Muscle of leg (tissue), 11 donors: ENCODE data around the gene ULK4. TPM values are rescaled to one million over a fixed set of nuclear protein-coding genes. Genes with fewer than 3 reads are reported as not detected.
A peak's percentile ranks its signal among the peaks of the same experiment; 100 is the strongest.
"Not testable (repeated sequence)": the region's sequence is repeated elsewhere in the genome, so short reads cannot be mapped to it uniquely, and the experiment has no call there.

Experiments used
- DNase-seq: peaks from one replicate; pipeline ENCODE4 v3.0.0; 2013
- H3K27ac ChIP-seq: one replicate; pipeline ENCODE4 v1.5.1; 2013; ENCODE audit warnings: mild to moderate bottlenecking, low read length, control low read depth
- H3K27me3 ChIP-seq: one replicate; pipeline ENCODE4 v1.6.1; 2013; ENCODE audit warnings: low read length; ENCODE audit not compliant: control insufficient read depth, insufficient read depth
- H3K36me3 ChIP-seq: one replicate; pipeline ENCODE4 v1.6.1; 2013; ENCODE audit warnings: low read length; ENCODE audit not compliant: control insufficient read depth, insufficient read depth
- H3K4me1 ChIP-seq: one replicate; pipeline ENCODE4 v1.6.1; 2013; ENCODE audit warnings: low read length; ENCODE audit not compliant: control insufficient read depth, insufficient read depth
- H3K4me3 ChIP-seq: one replicate; pipeline ENCODE4 v1.5.1; 2013; ENCODE audit warnings: low read length, control low read depth
- H3K9me3 ChIP-seq: replicated peaks from 2 replicates; pipeline ENCODE4 v1.6.1; 2013; ENCODE audit warnings: low read depth, low read length; ENCODE audit not compliant: control insufficient read depth
- WGBS: methylation state at CpG from one replicate; pipeline ENCODE4 v1.1.5; 2013; ENCODE audit warnings: missing lambda C conversion rate; ENCODE audit not compliant: insufficient coverage; 5-methylcytosine and 5-hydroxymethylcytosine counted together
- polyA plus RNA-seq, 8 donors: library from polyadenylated mRNA; unstranded; fragments of 120-200 nt; gene quantifications; one replicate each; pipeline versions ENCODE4 v1.2.1 to v1.2.3, GENCODE V29; 2013; ENCODE audit warnings: inconsistent platforms in 1 of 8, low replicate concordance in 1 of 8; ENCODE audit not compliant: insufficient read length in 8 of 8, insufficient read depth in 1 of 8
- total RNA-seq: library from RNA; stranded (reverse); fragments of 120-200 nt; gene quantifications from one replicate; pipeline ENCODE4 v1.2.4, GENCODE V29; 2013

ULK4 gene
- total and polyA plus RNA-seq, 9 donors, result 2.2 to 5.6 (median 2.4) TPM

DNA sequence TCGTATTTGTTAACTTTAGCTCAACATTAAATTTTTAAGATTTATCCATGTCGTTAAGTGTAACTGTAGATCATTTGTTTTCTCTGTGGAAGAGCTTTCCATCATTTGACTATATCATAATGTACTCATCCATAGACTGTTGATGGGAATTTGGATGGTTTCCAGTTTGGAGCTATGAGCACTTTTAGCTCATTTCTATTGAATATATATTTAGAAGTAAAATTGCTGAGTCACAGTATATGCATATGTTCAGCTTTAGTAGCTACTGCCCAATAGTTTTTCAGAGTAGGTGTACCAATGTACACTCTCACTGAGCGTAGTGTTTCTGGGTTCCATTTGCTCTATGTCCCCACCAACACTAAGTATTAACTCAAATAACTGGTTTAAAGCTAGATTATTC, 263.0 kb downstream of the ULK4 start:
- no peaks in the 10 kb centered on the region for H3K9me3 ChIP-seq
- DNase-seq, result no peak
- no peak overlapping the region for H3K4me3 ChIP-seq
- no CpG with 5 or more reads among the region's 3 CpGs for WGBS
- no peaks in the 10 kb centered on the region for H3K4me1 ChIP-seq
- no peak overlapping the region for H3K27ac ChIP-seq
- H3K27me3 ChIP-seq, result no peaks in the 10 kb centered on the region
- no peaks in the 10 kb centered on the region for H3K36me3 ChIP-seq

DNA sequence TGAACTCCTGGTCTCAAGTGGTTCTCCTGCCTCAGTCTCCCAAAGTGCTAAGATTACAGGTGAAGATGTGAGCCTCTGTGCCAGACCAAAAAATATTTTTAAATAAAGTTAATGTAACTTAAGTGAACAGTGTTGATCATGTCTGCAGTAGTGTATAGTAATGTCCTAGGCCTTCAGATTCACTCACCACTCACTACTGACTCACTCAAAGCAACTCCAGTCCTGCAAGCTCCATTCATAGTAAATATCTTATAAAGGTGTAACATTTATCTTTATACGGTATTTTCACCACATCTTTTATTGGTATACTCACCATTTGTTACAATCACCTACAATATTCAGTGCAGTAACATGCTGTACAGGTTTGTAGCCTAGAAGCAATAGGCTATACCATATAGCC, 264.2 kb downstream of the ULK4 start:
- H3K4me3 ChIP-seq, result no peak overlapping the region
- H3K36me3 ChIP-seq, result no peaks in the 10 kb centered on the region
- H3K27ac ChIP-seq, result no peak overlapping the region
- no peaks in the 10 kb centered on the region for H3K9me3 ChIP-seq
- no CpG with 5 or more reads among the region's 1 CpG for WGBS
- H3K27me3 ChIP-seq, result no peaks in the 10 kb centered on the region
- no peak for DNase-seq
- no peaks in the 10 kb centered on the region for H3K4me1 ChIP-seq

DNA sequence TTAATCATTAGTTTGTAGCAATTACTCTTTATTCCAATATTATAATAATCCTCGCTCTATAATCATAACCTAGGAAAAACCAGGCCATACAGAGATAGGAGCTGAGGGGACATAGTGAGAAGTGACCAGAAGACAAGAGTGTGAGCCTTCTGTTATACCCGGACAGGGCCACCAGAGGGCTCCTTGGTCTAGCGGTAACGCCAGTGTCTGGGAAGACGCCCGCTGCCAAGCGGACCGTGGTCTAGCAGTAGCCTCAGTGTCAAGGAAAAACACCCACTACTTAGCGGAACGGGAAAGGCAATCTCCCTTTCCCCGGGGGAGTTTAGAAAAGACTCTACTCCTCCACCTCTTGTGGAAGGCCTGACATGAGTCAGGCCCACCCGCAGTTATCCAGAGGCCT, 266.1 kb downstream of the ULK4 start:
- not testable (repeated sequence) for H3K27ac ChIP-seq, DNase-seq, H3K9me3 ChIP-seq, H3K4me1 ChIP-seq, H3K36me3 ChIP-seq, H3K27me3 ChIP-seq, H3K4me3 ChIP-seq
- WGBS, result 54% methylated on average over 6 of the region's 12 CpGs

DNA sequence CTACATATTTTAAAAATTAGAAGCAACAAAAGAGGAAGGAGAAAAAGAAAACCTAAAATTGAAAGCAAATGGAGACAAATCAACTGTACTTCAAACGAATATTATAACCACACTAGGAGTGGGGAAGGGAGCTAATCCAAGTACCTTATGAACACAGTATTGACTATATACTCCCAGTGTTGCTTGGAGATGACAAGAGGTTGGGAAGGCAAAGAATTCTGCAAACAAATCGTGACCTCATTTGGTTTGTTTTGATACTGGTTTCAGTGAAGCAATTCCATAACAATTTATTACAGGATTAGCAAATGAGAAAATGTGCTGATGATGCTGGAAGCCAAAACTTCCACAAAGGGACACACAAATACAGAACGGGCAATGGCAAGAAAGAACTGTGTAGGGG, 268.1 kb downstream of the ULK4 start:
- Histone ChIP-seq H3K4me1 (no peaks in the 10 kb centered on the region), H3K36me3 (no peaks in the 10 kb centered on the region), H3K9me3 (no peaks in the 10 kb centered on the region), H3K4me3 (no peak overlapping the region), H3K27me3 (no peaks in the 10 kb centered on the region), H3K27ac (no peak overlapping the region)
- WGBS, result 100% methylated on average over 1 of the region's 3 CpGs
- no peak for DNase-seq

DNA sequence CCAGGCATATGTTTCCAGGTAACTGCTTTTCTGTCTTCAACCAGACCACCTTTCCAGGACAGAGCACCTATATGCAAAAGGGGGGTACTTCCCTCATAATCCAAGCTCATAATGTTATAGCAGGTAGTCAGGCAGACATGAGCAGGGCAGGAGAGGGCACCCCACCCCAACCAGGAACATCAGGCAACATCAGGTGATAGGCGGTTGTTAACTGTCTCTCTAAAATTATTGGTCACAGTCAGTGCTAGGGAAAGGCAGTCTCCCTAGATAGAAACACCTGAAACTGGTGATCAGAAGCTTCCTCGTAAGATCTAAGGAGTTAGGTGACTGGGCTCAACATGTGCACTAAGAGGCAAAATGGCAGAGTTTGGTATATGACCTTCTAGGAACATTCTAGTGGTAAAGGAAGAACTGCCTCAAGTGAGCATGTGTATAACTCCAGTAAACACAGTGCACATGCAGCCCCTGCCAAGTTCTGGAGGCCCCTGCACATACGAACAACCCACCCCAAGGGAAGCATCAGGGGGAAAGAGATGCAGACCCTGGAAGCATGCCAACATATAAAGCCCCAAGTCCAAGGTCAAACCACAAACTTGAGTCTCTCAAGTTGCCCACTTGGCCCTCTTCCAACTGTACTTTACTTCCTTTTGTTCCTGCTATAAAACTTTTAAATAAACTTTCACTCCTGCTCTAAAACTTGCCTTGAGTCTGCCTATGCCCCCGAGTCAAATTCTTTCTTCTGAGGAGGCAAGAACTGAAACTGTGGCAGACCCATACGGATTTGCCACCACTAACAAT, 270.9 kb downstream of the ULK4 start:
- H3K4me3 ChIP-seq, result no peak overlapping the region
- no peak for DNase-seq
- 50% methylated on average over 4 of the region's 5 CpGs for WGBS

DNA sequence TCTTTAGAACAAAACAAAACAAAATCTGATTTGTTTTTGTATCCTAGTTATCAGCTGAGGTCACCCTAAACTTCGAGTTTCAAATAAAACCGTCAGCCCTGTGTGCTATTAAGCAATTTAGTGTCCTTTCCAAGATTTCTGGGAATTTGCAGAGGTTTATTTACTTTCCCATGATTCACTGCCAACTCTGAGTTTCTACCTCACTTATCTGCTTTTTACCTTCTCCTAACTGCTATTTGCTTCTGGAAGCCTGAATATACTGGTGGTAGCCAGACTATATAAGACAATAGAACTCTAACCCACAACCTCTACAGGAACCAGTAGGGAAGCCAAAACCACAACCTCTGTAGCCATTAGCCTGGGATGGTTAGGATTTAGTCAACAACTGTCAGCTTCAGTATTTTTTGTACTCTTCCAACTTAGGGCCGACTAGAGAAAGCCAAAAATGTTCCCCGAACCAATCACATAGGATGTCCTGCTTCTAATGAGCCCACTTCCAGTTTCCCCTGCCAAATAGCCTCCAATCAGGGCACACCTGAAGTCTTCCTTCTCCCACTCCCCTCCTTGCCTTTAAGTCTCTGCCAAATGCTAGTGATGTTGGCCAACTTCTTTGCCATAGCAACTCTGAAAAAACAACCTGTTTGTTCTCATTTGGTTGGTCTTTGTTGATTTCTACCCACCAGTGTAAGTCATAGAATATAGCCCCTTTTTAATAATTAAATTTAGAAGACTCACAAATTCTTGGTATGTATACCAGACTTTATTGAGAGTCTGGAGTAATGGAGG, 273.1 kb downstream of the ULK4 start:
- Histone ChIP-seq H3K36me3 (no peaks in the 10 kb centered on the region), H3K4me3 (no peak overlapping the region), H3K27ac (no peak overlapping the region), H3K9me3 (no peaks in the 10 kb centered on the region), H3K27me3 (no peaks in the 10 kb centered on the region), H3K4me1 (peaks cover 6% of the 10 kb centered on the region)
- 100% methylated on average over 2 of the region's 4 CpGs for WGBS
- no peak for DNase-seq

More for the DNA sequence above, 270.9 kb downstream of the ULK4 start:
- no peaks in the 10 kb centered on the region for H3K4me1 ChIP-seq
- H3K36me3 ChIP-seq, result no peaks in the 10 kb centered on the region
- H3K27ac ChIP-seq, result no peak overlapping the region
- no peaks in the 10 kb centered on the region for H3K9me3 ChIP-seq
- H3K27me3 ChIP-seq, result no peaks in the 10 kb centered on the region

DNA sequence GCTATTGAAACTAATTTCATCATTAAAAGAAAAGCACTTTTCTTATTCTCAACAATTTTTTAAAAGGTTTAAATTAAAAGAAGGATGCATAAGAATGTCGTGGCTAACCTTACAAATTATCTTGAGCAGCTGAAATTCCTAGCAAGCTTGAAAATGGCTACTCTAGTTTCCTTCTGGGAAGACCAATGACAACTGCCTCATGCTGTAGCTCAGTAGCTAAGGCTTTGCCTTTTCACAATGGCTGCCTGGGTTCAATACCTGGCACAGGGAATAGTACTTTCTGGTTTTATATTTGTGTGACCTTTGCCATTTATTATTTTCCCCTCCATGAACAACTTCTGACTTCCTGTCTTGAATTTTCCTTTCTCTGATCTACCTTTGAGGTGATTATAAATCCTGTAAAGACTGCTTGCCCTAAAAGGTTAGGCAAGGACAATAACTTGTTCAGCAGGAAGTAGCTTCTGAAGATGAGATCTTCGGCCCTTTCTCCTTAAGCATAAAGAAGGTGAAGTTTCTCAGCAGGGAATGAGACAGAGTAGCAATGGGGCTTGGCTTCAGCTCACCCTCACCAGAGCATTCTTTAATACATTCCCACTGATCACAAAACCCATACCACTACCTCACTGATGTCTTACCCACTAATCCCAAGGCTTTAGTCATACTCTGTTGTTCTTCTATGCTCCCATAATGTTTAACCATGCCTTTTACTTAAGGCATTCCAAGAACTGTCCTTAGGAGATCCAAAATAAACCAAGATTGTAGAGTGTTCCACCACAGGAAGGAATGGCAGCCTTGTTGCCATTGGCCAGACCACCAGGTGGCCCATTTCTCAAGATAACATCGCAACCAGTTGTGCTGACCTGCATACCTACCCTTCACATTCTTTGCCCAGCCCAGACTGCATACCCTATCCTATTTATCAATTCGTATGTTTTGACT, 276.8 kb downstream of the ULK4 start:
- Histone ChIP-seq H3K36me3 (no peaks in the 10 kb centered on the region), H3K4me1 (peaks cover 16% of the 10 kb centered on the region), H3K27me3 (no peaks in the 10 kb centered on the region), H3K4me3 (no peak overlapping the region), H3K27ac (no peak overlapping the region), H3K9me3 (no peaks in the 10 kb centered on the region)
- DNase-seq, result no peak
- WGBS, result 80% methylated on average over 2 of the region's 4 CpGs

DNA sequence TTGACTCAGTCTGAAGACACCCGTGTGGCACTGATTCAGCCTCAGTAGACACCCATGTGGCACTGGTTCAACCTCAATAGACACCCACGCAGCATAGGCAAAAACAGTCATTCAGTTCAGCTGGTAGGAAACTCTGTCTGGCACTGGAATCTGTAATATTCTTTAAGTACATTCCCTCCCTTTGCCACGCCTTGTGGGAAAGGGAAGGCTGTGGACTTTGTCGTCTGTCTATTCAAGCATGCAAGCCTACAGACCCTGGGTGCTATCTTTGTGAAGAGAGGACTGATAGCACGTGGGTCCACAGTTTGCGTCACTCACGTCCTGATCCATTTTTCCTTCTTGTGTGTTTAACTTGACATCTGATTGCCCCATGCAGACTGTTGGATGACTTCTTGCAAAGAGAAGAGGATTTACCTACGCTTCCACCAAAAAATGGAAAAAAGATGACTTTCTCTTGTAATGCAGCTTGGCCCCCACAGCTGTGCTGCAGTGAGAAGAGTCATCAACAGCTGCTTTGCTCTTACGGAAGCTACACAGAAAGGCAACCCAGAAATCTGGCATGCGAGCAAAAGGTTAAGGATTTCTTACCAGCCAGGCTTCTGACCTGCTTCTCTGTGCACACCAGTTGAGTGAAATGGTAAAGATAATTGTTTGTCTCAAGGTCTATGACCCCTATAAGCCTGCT, 278.1 kb downstream of the ULK4 start:
- 50% methylated on average over 5 of the region's 10 CpGs for WGBS
- no peaks in the 10 kb centered on the region for H3K36me3 ChIP-seq
- DNase-seq, result peak; percentile 23
- H3K4me3 ChIP-seq, result no peak overlapping the region
- H3K4me1 ChIP-seq, result peaks cover 16% of the 10 kb centered on the region
- H3K27me3 ChIP-seq, result no peaks in the 10 kb centered on the region
- H3K9me3 ChIP-seq, result no peaks in the 10 kb centered on the region
- H3K27ac ChIP-seq, result peak overlapping the region; percentile 15

DNA sequence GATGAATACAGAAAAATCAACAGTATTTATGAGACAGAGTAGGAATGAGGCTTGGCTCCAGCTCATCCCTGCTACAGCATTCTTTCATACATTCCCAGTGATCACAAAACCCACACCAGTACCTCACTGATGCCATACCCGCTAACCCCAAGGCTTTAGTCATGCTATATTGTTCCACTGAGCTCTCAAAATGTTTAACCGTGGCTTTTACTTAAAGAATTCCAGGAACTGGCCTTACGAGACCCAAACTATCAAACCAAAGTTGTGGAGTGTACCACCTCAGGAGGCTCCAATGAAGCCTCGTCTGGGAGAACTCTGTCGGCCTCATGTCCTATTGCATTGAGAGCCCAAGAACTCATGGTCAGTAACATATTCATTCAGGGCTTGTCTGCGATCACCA, 278.9 kb downstream of the ULK4 start:
- Histone ChIP-seq H3K9me3 (no peaks in the 10 kb centered on the region), H3K27ac (no peak overlapping the region), H3K4me1 (peaks cover 16% of the 10 kb centered on the region), H3K27me3 (no peaks in the 10 kb centered on the region), H3K4me3 (no peak overlapping the region), H3K36me3 (no peaks in the 10 kb centered on the region)
- no peak for DNase-seq
- 95% methylated on average over 6 of the region's 6 CpGs for WGBS
